Thoracic aorta (tissue), 2 donors: ENCODE results near the gene SDK1. TPM values are rescaled to one million over a fixed set of nuclear protein-coding genes. Genes with fewer than 3 reads are reported as not detected.

ENCODE experiments used
- ATAC-seq: fragments of 150-250 bp; one replicate; pipeline ENCODE4 v1.8.0; 2017; ENCODE audit warnings: low read depth; ENCODE audit not compliant: insufficient number of reproducible peaks, low FRiP score
- DNase-seq: peaks from one replicate; pipeline ENCODE4 v3.0.0-alpha.2; 2020; ENCODE audit warnings: low spot score
- H3K27ac ChIP-seq, 2 donors: fragments of 200-600 bp; sonication (generic); 1 replicate in 1 of 2; 2 replicates in 1 of 2; pipeline ENCODE4 v1.5.1; 2016; ENCODE audit warnings: mild to moderate bottlenecking in 2 of 2, moderate library complexity in 2 of 2
- H3K27me3 ChIP-seq: fragments of 200-600 bp; sonication (generic); replicated peaks from 2 replicates; pipeline ENCODE4 v1.6.0; 2016; ENCODE audit warnings: mild to moderate bottlenecking; ENCODE audit not compliant: insufficient read depth
- H3K36me3 ChIP-seq: fragments of 200-600 bp; sonication (generic); one replicate; pipeline ENCODE4 v1.5.1; 2016
- H3K4me1 ChIP-seq, 2 donors: fragments of 200-600 bp; sonication (generic); 1 replicate in 1 of 2; 2 replicates in 1 of 2; pipeline versions ENCODE4 v1.5.1 to v1.6.0; 2016; ENCODE audit warnings: low read depth in 2 of 2, mild to moderate bottlenecking in 1 of 2; ENCODE audit not compliant: control insufficient read depth in 1 of 2
- H3K4me3 ChIP-seq: fragments of 200-600 bp; sonication (generic); 2 replicates; pipeline ENCODE4 v1.5.1; 2016; ENCODE audit warnings: mild to moderate bottlenecking
- H3K9me3 ChIP-seq: fragments of 200-600 bp; sonication (generic); 2 replicates; pipeline ENCODE4 v1.5.1; 2016
- total RNA-seq, 2 donors: library from RNA; depleted of rRNA; stranded (reverse); fragments of >200 nt; gene quantifications; one replicate each; pipeline versions ENCODE4 v1.1.0 to v1.2.3, GENCODE V29; 2016
- TF ChIP-seq, protein P1 (sequence below): fragments of 200-600 bp; sonication (generic); IDR thresholded peaks from one replicate; pipeline ENCODE4 v1.5.1; 2019; ENCODE audit warnings: antibody characterized with exemption

Gene SDK1
- total RNA-seq, 2 donors from 2014 or later = 27.5 to 29.2 TPM

DNA sequence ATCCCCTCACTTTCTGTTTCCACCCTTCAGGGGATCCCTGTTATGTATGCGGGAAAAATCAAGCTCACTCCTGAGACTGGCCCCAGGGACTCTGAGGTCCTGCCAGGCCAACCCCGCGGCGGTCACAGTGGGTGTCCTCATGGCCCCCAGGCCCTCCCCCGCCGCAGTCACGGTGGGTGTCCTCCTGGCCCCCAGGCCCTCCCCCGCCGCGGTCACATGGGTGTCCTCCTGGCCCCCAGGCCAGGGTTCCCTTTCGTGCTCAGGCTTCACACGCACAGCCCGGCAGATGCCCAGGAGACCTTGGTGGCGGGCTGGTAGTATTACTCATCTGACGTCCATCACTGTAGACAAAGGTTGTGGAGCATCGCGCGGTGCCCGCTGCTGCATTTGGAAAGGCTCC lies 890.0 kb downstream of the SDK1 start:
- H3K4me3 ChIP-seq = no peak overlapping the region
- no peaks in the 10 kb centered on the region for H3K27me3 ChIP-seq
- no peak overlapping the region for H3K27ac ChIP-seq
- no peak for ATAC-seq
- DNase-seq = no peak
- H3K36me3 ChIP-seq = no peaks in the 10 kb centered on the region
- no peaks in the 10 kb centered on the region for H3K9me3 ChIP-seq
- TF ChIP-seq, protein P1, sequence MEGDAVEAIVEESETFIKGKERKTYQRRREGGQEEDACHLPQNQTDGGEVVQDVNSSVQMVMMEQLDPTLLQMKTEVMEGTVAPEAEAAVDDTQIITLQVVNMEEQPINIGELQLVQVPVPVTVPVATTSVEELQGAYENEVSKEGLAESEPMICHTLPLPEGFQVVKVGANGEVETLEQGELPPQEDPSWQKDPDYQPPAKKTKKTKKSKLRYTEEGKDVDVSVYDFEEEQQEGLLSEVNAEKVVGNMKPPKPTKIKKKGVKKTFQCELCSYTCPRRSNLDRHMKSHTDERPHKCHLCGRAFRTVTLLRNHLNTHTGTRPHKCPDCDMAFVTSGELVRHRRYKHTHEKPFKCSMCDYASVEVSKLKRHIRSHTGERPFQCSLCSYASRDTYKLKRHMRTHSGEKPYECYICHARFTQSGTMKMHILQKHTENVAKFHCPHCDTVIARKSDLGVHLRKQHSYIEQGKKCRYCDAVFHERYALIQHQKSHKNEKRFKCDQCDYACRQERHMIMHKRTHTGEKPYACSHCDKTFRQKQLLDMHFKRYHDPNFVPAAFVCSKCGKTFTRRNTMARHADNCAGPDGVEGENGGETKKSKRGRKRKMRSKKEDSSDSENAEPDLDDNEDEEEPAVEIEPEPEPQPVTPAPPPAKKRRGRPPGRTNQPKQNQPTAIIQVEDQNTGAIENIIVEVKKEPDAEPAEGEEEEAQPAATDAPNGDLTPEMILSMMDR = no peak
- peaks cover 0 to 9% of the 10 kb centered on the region in 2 donors for H3K4me1 ChIP-seq

DNA sequence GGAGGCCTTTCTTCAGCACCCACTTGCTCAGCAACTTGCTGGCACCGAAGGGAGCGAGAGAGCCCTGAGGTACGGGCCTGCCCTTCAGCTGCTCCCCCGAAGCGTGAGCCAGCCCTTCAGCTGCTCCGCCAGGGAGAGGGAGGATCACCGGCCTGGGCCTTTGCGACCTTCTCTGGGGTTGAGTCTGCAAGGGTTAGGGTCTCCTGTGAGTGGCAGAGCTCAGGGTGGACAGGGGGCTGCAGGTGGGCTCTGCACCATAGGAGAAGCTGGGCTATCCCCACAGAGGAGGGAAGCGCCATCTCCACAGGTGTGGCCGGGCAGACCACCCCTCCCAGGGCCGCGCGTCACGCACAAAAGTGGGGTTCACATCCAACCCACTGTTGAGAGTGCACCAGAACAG lies 890.5 kb downstream of the SDK1 start:
- H3K36me3 ChIP-seq = no peaks in the 10 kb centered on the region
- no peak overlapping the region for H3K27ac ChIP-seq
- no peak overlapping the region for H3K4me3 ChIP-seq
- H3K27me3 ChIP-seq = no peaks in the 10 kb centered on the region
- ATAC-seq = no peak
- H3K9me3 ChIP-seq = no peaks in the 10 kb centered on the region
- TF ChIP-seq, protein P1 = no peak
- peaks cover 0 to 9% of the 10 kb centered on the region in 2 donors for H3K4me1 ChIP-seq
- no peak for DNase-seq

DNA sequence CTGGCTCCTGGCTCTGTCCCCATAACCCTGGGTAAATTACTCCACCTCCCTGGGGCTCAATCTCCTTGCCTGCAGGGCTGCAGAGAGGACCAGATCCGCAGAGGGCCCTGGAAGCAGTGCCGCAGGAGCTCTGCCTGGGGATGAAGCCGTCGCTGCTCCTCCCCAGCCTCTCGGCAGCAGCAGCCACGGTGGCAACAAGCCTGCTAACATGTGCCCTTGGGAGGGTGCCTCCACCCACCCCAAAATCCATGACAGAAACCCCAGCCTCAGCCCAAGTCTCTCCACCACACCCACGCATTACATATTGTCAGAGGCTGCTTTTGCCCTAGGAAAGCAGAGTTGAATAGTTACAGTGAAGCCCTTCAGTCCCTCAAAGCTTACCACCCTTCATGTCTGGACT lies 894.6 kb downstream of the SDK1 start:
- DNase-seq = no peak
- no peak overlapping the region for H3K27ac ChIP-seq

DNA sequence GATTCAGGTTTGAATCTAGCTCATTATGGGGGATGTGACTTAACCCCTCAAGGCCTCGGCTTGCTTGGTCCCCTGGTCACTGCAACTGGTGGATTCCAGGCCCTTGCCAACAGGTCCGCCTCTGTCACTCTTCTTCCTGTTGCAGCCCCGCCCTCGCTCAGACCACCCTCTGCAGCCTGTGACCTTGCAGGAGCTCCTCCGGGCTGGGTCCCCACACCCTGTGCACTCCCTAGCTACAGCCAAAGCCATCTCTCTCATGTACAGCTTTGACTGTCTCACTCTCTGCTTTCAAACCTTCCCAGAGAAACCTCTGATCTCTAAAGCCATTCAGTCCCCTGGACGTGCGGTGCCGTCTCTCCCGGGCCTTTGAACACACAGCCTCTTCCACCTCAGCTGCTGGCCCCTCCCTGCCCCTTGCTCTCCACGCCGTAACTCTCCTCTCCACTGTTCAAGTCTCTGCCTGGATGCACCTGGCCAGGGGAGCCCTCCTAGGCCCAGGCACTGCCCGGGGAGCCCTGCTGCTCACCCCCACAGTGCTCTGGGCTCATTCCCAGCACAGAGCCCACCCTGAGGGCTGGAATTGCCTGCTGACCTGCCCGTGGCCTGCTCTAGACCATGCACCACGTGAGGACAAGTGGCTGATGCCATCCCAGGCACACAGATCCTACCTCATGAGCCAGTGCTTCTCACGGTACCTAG lies 895.2 kb downstream of the SDK1 start:
- H3K36me3 ChIP-seq = peaks cover 5% of the 10 kb centered on the region
- no peak overlapping the region for H3K27ac ChIP-seq
- H3K27me3 ChIP-seq = no peaks in the 10 kb centered on the region
- H3K9me3 ChIP-seq = no peaks in the 10 kb centered on the region
- no peak overlapping the region for H3K4me3 ChIP-seq
- no peak for ATAC-seq
- DNase-seq = no peak
- TF ChIP-seq, protein P1 = no peak
- H3K4me1 ChIP-seq = no peaks in the 10 kb centered on the region

More for the DNA sequence above, 894.6 kb downstream of the SDK1 start:
- H3K36me3 ChIP-seq = peaks cover 5% of the 10 kb centered on the region
- no peaks in the 10 kb centered on the region for H3K4me1 ChIP-seq
- no peaks in the 10 kb centered on the region for H3K9me3 ChIP-seq
- TF ChIP-seq, protein P1 = no peak
- ATAC-seq = no peak
- no peak overlapping the region for H3K4me3 ChIP-seq
- H3K27me3 ChIP-seq = no peaks in the 10 kb centered on the region

DNA sequence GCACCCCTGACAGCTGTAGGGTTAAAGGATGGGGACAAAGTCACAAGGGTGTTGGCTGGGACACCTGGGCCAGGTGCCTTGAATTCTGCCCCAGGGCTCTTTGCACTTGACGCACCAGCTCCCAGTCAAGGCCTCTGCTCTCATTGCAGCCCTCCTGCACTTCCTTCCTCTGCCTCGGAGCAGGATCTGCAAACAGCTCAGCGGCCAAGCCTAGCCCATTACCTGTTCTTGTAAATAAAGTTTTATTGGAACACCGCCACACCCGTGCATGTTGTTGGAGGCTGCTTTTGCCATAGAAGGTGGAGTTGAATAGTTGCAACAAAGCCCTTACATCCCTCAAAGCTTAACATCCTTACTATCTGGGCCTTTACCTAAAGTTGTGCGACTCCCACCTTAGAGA lies 897.2 kb downstream of the SDK1 start:
- ATAC-seq = no peak
- Histone ChIP-seq H3K36me3 (peaks cover 5% of the 10 kb centered on the region), H3K4me1 (no peaks in the 10 kb centered on the region), H3K9me3 (no peaks in the 10 kb centered on the region), H3K4me3 (no peak overlapping the region), H3K27me3 (no peaks in the 10 kb centered on the region), H3K27ac (no peak overlapping the region)
- DNase-seq = no peak
- TF ChIP-seq, protein P1 = no peak
